ENCODE data around the gene B4GALT1. TPM values are rescaled to one million over a fixed set of nuclear protein-coding genes. Genes with fewer than 3 reads are reported as not detected.

The B4GALT1 gene
- total and polyA plus RNA-seq, 2 of the 8 experiments (the other 6 are each of a cell fraction or from before 2014, with no cell fraction given): 12.8 to 18.2 TPM

DNA sequence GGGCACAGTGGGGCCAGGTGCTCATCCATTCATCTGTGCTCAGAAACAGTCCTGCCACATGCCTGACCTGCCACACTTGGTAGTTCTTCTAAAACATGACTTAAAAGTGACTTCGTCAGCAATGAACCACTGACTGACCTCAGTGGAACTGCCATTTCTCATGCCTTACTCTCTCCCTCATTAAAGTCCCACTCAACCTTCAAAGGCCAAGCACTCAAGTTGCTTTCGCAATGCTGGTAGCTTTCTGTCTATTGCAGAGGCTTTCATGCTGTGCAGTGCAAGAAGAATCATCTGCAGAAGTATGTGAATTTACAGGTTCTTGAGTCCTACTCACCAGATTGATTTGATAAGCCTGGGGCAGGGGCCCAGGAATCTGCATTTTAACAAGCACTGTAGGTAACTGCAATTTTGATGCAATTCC, 23.9 kb downstream of the B4GALT1 start (continued):
- TF ChIP-seq, protein P1, sequence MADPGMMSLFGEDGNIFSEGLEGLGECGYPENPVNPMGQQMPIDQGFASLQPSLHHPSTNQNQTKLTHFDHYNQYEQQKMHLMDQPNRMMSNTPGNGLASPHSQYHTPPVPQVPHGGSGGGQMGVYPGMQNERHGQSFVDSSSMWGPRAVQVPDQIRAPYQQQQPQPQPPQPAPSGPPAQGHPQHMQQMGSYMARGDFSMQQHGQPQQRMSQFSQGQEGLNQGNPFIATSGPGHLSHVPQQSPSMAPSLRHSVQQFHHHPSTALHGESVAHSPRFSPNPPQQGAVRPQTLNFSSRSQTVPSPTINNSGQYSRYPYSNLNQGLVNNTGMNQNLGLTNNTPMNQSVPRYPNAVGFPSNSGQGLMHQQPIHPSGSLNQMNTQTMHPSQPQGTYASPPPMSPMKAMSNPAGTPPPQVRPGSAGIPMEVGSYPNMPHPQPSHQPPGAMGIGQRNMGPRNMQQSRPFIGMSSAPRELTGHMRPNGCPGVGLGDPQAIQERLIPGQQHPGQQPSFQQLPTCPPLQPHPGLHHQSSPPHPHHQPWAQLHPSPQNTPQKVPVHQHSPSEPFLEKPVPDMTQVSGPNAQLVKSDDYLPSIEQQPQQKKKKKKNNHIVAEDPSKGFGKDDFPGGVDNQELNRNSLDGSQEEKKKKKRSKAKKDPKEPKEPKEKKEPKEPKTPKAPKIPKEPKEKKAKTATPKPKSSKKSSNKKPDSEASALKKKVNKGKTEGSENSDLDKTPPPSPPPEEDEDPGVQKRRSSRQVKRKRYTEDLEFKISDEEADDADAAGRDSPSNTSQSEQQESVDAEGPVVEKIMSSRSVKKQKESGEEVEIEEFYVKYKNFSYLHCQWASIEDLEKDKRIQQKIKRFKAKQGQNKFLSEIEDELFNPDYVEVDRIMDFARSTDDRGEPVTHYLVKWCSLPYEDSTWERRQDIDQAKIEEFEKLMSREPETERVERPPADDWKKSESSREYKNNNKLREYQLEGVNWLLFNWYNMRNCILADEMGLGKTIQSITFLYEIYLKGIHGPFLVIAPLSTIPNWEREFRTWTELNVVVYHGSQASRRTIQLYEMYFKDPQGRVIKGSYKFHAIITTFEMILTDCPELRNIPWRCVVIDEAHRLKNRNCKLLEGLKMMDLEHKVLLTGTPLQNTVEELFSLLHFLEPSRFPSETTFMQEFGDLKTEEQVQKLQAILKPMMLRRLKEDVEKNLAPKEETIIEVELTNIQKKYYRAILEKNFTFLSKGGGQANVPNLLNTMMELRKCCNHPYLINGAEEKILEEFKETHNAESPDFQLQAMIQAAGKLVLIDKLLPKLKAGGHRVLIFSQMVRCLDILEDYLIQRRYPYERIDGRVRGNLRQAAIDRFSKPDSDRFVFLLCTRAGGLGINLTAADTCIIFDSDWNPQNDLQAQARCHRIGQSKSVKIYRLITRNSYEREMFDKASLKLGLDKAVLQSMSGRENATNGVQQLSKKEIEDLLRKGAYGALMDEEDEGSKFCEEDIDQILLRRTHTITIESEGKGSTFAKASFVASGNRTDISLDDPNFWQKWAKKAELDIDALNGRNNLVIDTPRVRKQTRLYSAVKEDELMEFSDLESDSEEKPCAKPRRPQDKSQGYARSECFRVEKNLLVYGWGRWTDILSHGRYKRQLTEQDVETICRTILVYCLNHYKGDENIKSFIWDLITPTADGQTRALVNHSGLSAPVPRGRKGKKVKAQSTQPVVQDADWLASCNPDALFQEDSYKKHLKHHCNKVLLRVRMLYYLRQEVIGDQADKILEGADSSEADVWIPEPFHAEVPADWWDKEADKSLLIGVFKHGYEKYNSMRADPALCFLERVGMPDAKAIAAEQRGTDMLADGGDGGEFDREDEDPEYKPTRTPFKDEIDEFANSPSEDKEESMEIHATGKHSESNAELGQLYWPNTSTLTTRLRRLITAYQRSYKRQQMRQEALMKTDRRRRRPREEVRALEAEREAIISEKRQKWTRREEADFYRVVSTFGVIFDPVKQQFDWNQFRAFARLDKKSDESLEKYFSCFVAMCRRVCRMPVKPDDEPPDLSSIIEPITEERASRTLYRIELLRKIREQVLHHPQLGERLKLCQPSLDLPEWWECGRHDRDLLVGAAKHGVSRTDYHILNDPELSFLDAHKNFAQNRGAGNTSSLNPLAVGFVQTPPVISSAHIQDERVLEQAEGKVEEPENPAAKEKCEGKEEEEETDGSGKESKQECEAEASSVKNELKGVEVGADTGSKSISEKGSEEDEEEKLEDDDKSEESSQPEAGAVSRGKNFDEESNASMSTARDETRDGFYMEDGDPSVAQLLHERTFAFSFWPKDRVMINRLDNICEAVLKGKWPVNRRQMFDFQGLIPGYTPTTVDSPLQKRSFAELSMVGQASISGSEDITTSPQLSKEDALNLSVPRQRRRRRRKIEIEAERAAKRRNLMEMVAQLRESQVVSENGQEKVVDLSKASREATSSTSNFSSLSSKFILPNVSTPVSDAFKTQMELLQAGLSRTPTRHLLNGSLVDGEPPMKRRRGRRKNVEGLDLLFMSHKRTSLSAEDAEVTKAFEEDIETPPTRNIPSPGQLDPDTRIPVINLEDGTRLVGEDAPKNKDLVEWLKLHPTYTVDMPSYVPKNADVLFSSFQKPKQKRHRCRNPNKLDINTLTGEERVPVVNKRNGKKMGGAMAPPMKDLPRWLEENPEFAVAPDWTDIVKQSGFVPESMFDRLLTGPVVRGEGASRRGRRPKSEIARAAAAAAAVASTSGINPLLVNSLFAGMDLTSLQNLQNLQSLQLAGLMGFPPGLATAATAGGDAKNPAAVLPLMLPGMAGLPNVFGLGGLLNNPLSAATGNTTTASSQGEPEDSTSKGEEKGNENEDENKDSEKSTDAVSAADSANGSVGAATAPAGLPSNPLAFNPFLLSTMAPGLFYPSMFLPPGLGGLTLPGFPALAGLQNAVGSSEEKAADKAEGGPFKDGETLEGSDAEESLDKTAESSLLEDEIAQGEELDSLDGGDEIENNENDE (IDR thresholded peaks at IDR 0.05; ENCODE audit: insufficient replicate concordance, low read length): no peak
- TF ChIP-seq SIX5 (IDR thresholded peaks at IDR 0.05; ENCODE audit: low read depth, low read length) (no peak), HDAC6 (IDR thresholded peaks at IDR 0.05; ENCODE audit: low read depth, low read length) (no peak)
- TF ChIP-seq, protein P2, sequence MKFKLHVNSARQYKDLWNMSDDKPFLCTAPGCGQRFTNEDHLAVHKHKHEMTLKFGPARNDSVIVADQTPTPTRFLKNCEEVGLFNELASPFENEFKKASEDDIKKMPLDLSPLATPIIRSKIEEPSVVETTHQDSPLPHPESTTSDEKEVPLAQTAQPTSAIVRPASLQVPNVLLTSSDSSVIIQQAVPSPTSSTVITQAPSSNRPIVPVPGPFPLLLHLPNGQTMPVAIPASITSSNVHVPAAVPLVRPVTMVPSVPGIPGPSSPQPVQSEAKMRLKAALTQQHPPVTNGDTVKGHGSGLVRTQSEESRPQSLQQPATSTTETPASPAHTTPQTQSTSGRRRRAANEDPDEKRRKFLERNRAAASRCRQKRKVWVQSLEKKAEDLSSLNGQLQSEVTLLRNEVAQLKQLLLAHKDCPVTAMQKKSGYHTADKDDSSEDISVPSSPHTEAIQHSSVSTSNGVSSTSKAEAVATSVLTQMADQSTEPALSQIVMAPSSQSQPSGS (IDR thresholded peaks at IDR 0.05; ENCODE audit: low read length): no peak
- TF ChIP-seq, protein P3, sequence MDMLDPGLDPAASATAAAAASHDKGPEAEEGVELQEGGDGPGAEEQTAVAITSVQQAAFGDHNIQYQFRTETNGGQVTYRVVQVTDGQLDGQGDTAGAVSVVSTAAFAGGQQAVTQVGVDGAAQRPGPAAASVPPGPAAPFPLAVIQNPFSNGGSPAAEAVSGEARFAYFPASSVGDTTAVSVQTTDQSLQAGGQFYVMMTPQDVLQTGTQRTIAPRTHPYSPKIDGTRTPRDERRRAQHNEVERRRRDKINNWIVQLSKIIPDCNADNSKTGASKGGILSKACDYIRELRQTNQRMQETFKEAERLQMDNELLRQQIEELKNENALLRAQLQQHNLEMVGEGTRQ (IDR thresholded peaks at IDR 0.05; ENCODE audit: low read length): no peak
